ENCODE results near the gene CYTH1. TPM values are rescaled to one million over a fixed set of nuclear protein-coding genes. Genes with fewer than 3 reads are reported as not detected.

The CYTH1 gene
- total RNA-seq, 4 donors from 2014 or later, result 88.3 to 262 (median 109) TPM

- DNase-seq, result peak in 1 of 3 donors; percentile 45
- Histone ChIP-seq H3K4me1 (peaks cover 0 to 42% (median 14%) of the 10 kb centered on the region in 4 donors), H3K27me3 (no peaks in the 10 kb centered on the region), H3K4me3 (no peak overlapping the region), H3K9me3 (no peaks in the 10 kb centered on the region), H3K36me3 (no peaks in the 10 kb centered on the region), H3K27ac (peak overlapping the region in 1 of 4 donors; percentile 66)
- TF ChIP-seq CTCF (IDR thresholded peaks at IDR 0.05), result peak; percentile 53 to 73 (median 62)
- TF ChIP-seq POLR2A (IDR thresholded peaks at IDR 0.05), result no peak
Measured at GRCh38 chr17:78745407-78746088, 36.5 kb downstream of the CYTH1 start.

- H3K36me3 ChIP-seq, result no peaks in the 10 kb centered on the region
- peaks cover 0 to 42% (median 13%) of the 10 kb centered on the region in 4 donors for H3K4me1 ChIP-seq
- TF ChIP-seq POLR2A (IDR thresholded peaks at IDR 0.05), result no peak
- TF ChIP-seq CTCF (IDR thresholded peaks at IDR 0.05), result no peak
- H3K9me3 ChIP-seq, result no peaks in the 10 kb centered on the region
- DNase-seq, result no peak
- no peaks in the 10 kb centered on the region for H3K27me3 ChIP-seq
- H3K27ac ChIP-seq, result no peak overlapping the region
- no peak overlapping the region for H3K4me3 ChIP-seq
Measured at GRCh38 chr17:78742901-78743300, 39.2 kb downstream of the CYTH1 start.

- Histone ChIP-seq H3K4me1 (peaks cover 0 to 42% (median 13%) of the 10 kb centered on the region in 4 donors), H3K27me3 (no peaks in the 10 kb centered on the region), H3K4me3 (no peak overlapping the region), H3K27ac (peak overlapping the region in 1 of 4 donors; percentile 19), H3K9me3 (no peaks in the 10 kb centered on the region), H3K36me3 (no peaks in the 10 kb centered on the region)
- TF ChIP-seq CTCF (IDR thresholded peaks at IDR 0.05) (no peak), POLR2A (IDR thresholded peaks at IDR 0.05) (no peak)
- DNase-seq, result no peak
Measured at GRCh38 chr17:78741644-78742284, 40.3 kb downstream of the CYTH1 start.

GRCh38 chr17:78739331-78739931 is 42.6 kb downstream of the CYTH1 start:
- H3K27ac ChIP-seq, result peak overlapping the region in 2 of 4 donors; percentile 18 to 79
- no peaks in the 10 kb centered on the region for H3K36me3 ChIP-seq
- H3K27me3 ChIP-seq, result no peaks in the 10 kb centered on the region
- TF ChIP-seq POLR2A (IDR thresholded peaks at IDR 0.05), result no peak
- TF ChIP-seq CTCF (IDR thresholded peaks at IDR 0.05), result no peak
- peaks cover 0 to 39% (median 8%) of the 10 kb centered on the region in 4 donors for H3K4me1 ChIP-seq
- H3K9me3 ChIP-seq, result no peaks in the 10 kb centered on the region
- DNase-seq, result peak in 1 of 3 donors; percentile 48
- no peak overlapping the region for H3K4me3 ChIP-seq

GRCh38 chr17:78738698-78739097 is 43.4 kb downstream of the CYTH1 start:
- peak overlapping the region in 1 of 4 donors; percentile 79 for H3K27ac ChIP-seq
- H3K9me3 ChIP-seq, result no peaks in the 10 kb centered on the region
- no peaks in the 10 kb centered on the region for H3K27me3 ChIP-seq
- TF ChIP-seq POLR2A (IDR thresholded peaks at IDR 0.05) (no peak), CTCF (IDR thresholded peaks at IDR 0.05) (no peak)
- peaks cover 0 to 46% (median 13%) of the 10 kb centered on the region in 4 donors for H3K4me1 ChIP-seq
- DNase-seq, result no peak
- no peak overlapping the region for H3K4me3 ChIP-seq
- H3K36me3 ChIP-seq, result no peaks in the 10 kb centered on the region

Measured in Peyer's patch (tissue), 4 donors.